GM19372 (cell line): ENCODE measurements around the gene LPP.

ENCODE experiments used
- ATAC-seq: cut with Tn5 transposase; IDR thresholded peaks from one replicate; pipeline ENCODE4 v1.9.1; 2021; ENCODE audit warnings: mild to moderate bottlenecking, low read depth, moderate library complexity; ENCODE audit not compliant: unreplicated experiment

LPP gene

GRCh38 chr3:188788621-188789081 is 634.7 kb downstream of the LPP start:
- no peak for ATAC-seq

GRCh38 chr3:188789251-188789650 is 635.3 kb downstream of the LPP start:
- no peak for ATAC-seq

GRCh38 chr3:188791311-188791710 is 637.4 kb downstream of the LPP start:
- no peak for ATAC-seq

- ATAC-seq: no peak
Measured at GRCh38 chr3:188792793-188793192, 638.8 kb downstream of the LPP start.

GRCh38 chr3:188796122-188796631 is 642.2 kb downstream of the LPP start:
- ATAC-seq: peak; percentile 87

GRCh38 chr3:188797045-188797444 is 643.1 kb downstream of the LPP start:
- ATAC-seq: no peak

- ATAC-seq: no peak
Measured at GRCh38 chr3:188798556-188799145, 644.7 kb downstream of the LPP start.

GRCh38 chr3:188801393-188801792 is 647.4 kb downstream of the LPP start:
- no peak for ATAC-seq

- no peak for ATAC-seq
Measured at GRCh38 chr3:188802645-188803044, 648.7 kb downstream of the LPP start.

- no peak for ATAC-seq
Measured at GRCh38 chr3:188807006-188807405, 653.0 kb downstream of the LPP start.

GRCh38 chr3:188812198-188812597 is 658.2 kb downstream of the LPP start:
- ATAC-seq: no peak

GRCh38 chr3:188814581-188814980 is 660.6 kb downstream of the LPP start:
- ATAC-seq: no peak

- no peak for ATAC-seq
Measured at GRCh38 chr3:188817103-188817934, 663.4 kb downstream of the LPP start.

- no peak for ATAC-seq
Measured at GRCh38 chr3:188817935-188818269, 663.9 kb downstream of the LPP start.

- no peak for ATAC-seq
Measured at GRCh38 chr3:188818282-188818681, 664.3 kb downstream of the LPP start.

- no peak for ATAC-seq
Measured at GRCh38 chr3:188819939-188820338, 666.0 kb downstream of the LPP start.

- ATAC-seq: no peak
Measured at GRCh38 chr3:188822004-188822403, 668.0 kb downstream of the LPP start.

GRCh38 chr3:188822411-188822810 is 668.5 kb downstream of the LPP start:
- ATAC-seq: no peak

- no peak for ATAC-seq
Measured at GRCh38 chr3:188824566-188824965, 670.6 kb downstream of the LPP start.

GRCh38 chr3:188825901-188826300 is 671.9 kb downstream of the LPP start:
- no peak for ATAC-seq

- no peak for ATAC-seq
Measured at GRCh38 chr3:188826574-188826973, 672.6 kb downstream of the LPP start.

- ATAC-seq: no peak
Measured at GRCh38 chr3:188827103-188827502, 673.1 kb downstream of the LPP start.
